Neutrophil (primary cell): ENCODE measurements around the gene ATP8A1.

Source experiments
- H3K27ac ChIP-seq: fragments of 200-600 bp; sonication (generic); 2 replicates; pipeline ENCODE4 v1.5.1; 2016; ENCODE audit warnings: mild to moderate bottlenecking, moderate library complexity
- H3K27me3 ChIP-seq: fragments of 200-600 bp; sonication (generic); 2 replicates; pipeline ENCODE4 v1.6.0; 2016; ENCODE audit warnings: mild to moderate bottlenecking
- H3K36me3 ChIP-seq: fragments of 200-600 bp; sonication (generic); 2 replicates; pipeline ENCODE4 v1.5.1; 2017
- H3K4me1 ChIP-seq, 2 experiments: fragments of 200-600 bp in 1 of 2; sonication (generic) in 1 of 2; 1 replicate in 1 of 2; 2 replicates in 1 of 2; pipeline versions ENCODE4 v1.5.1 to v1.6.1; 2013 to 2016; ENCODE audit warnings: low read depth in 1 of 2, low read length in 1 of 2, mild to moderate bottlenecking in 1 of 2, moderate library complexity in 1 of 2; ENCODE audit not compliant: control insufficient read depth in 1 of 2, insufficient read depth in 1 of 2
- H3K4me3 ChIP-seq, 2 experiments: fragments of 200-600 bp in 1 of 2; sonication (generic) in 1 of 2; 1 replicate in 1 of 2; 2 replicates in 1 of 2; pipeline ENCODE4 v1.5.1; 2013 to 2016; ENCODE audit warnings: low read depth in 1 of 2, low read length in 1 of 2, mild to moderate bottlenecking in 1 of 2, moderate library complexity in 1 of 2
- H3K9me3 ChIP-seq: fragments of 200-600 bp; sonication (generic); 2 replicates; pipeline ENCODE4 v1.5.1; 2016
- TF ChIP-seq, protein P1 (sequence below): fragments of 200-600 bp; sonication (generic); IDR thresholded peaks from 2 replicates; pipeline ENCODE4 v1.5.1; 2016; ENCODE audit warnings: antibody characterized with exemption

ATP8A1 gene

DNA sequence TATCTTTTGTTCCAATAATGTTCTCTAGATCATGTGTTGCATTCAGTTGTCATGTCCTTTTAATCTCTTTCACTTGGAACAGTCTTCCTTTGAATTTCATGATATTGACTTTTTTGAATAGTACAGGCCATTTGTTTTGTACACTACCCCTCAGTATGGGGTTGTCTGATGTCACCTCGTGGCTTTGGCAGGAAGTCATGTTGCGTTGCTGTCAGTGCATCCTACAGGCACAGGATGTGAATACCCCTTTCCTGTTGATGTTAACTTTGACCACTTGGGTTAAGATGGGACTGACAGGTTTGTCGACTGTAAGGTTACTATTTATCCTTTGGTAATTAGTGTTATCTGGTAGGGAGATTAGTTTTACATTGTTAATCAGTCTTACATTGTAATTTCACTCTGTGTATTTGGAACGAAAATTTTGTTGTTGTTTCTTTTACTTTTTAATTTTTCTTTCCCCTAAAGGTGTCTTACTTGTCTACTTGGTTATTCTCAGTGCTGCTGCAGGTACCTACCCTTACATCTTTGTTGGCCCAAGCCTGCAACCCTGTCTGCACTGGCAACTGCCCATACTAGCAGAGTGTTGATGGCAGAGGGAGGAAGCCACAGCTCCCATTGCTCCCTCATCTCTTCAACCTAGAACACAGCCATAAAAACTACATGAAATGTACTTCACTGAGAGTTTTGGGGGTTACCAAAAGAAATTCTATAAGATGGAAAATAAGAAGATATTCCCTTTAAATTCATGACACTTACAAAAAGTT is 14.7 kb upstream of the ATP8A1 start:
- TF ChIP-seq, protein P1, sequence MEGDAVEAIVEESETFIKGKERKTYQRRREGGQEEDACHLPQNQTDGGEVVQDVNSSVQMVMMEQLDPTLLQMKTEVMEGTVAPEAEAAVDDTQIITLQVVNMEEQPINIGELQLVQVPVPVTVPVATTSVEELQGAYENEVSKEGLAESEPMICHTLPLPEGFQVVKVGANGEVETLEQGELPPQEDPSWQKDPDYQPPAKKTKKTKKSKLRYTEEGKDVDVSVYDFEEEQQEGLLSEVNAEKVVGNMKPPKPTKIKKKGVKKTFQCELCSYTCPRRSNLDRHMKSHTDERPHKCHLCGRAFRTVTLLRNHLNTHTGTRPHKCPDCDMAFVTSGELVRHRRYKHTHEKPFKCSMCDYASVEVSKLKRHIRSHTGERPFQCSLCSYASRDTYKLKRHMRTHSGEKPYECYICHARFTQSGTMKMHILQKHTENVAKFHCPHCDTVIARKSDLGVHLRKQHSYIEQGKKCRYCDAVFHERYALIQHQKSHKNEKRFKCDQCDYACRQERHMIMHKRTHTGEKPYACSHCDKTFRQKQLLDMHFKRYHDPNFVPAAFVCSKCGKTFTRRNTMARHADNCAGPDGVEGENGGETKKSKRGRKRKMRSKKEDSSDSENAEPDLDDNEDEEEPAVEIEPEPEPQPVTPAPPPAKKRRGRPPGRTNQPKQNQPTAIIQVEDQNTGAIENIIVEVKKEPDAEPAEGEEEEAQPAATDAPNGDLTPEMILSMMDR, result no peak
- H3K27ac ChIP-seq, result no peak overlapping the region
- H3K4me1 ChIP-seq, result peaks cover 15 to 18% of the 10 kb centered on the region in 2 experiments
- H3K4me3 ChIP-seq, result no peak overlapping the region
- no peaks in the 10 kb centered on the region for H3K36me3 ChIP-seq
- H3K27me3 ChIP-seq, result no peaks in the 10 kb centered on the region
- H3K9me3 ChIP-seq, result no peaks in the 10 kb centered on the region

DNA sequence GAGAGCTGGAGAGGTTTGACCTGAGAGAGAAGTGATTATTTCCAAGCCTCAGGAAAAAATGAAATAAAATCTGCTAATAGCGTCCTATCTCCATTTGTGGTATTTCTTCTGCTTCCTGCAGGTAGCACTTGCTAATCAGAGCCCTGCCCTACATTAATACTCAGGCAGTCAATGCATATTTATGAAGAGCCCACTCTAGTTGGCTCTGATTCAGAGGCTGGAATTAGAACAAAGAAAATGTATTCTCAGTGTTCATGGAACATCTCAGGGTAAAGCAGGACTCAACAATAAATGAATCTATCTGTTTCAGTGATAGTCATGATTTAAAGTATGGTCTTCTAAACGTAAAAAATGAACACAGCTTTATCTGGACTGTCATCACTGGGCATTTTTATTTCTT is 1.4 kb upstream of the ATP8A1 start:
- no peaks in the 10 kb centered on the region for H3K9me3 ChIP-seq
- H3K4me1 ChIP-seq, result peaks cover 29 to 36% of the 10 kb centered on the region in 2 experiments
- TF ChIP-seq, protein P1, result no peak
- no peaks in the 10 kb centered on the region for H3K36me3 ChIP-seq
- peak overlapping the region in 1 of 2 experiments; percentile 81 for H3K4me3 ChIP-seq
- H3K27ac ChIP-seq, result peak overlapping the region; percentile 97
- H3K27me3 ChIP-seq, result no peaks in the 10 kb centered on the region

DNA sequence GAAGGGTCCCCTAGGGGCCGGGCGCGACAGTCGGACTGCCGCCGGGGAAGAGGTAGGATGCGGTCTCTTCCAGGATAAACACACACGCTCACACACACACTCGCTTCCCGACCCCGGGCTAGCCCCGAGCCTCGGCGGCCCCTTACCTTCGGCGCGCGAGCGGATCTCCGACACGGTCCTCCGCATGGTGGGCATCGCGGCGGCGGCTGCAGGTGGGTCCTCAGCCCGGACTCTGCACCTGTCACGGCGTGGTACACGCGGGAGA is 294 bp downstream of the ATP8A1 start:
- peaks cover 29 to 36% of the 10 kb centered on the region in 2 experiments for H3K4me1 ChIP-seq
- peak overlapping the region; percentile 97 for H3K27ac ChIP-seq
- H3K9me3 ChIP-seq, result no peaks in the 10 kb centered on the region
- TF ChIP-seq, protein P1, result no peak
- H3K4me3 ChIP-seq, result peak overlapping the region; percentile 81
- no peaks in the 10 kb centered on the region for H3K27me3 ChIP-seq
- H3K36me3 ChIP-seq, result no peaks in the 10 kb centered on the region

DNA sequence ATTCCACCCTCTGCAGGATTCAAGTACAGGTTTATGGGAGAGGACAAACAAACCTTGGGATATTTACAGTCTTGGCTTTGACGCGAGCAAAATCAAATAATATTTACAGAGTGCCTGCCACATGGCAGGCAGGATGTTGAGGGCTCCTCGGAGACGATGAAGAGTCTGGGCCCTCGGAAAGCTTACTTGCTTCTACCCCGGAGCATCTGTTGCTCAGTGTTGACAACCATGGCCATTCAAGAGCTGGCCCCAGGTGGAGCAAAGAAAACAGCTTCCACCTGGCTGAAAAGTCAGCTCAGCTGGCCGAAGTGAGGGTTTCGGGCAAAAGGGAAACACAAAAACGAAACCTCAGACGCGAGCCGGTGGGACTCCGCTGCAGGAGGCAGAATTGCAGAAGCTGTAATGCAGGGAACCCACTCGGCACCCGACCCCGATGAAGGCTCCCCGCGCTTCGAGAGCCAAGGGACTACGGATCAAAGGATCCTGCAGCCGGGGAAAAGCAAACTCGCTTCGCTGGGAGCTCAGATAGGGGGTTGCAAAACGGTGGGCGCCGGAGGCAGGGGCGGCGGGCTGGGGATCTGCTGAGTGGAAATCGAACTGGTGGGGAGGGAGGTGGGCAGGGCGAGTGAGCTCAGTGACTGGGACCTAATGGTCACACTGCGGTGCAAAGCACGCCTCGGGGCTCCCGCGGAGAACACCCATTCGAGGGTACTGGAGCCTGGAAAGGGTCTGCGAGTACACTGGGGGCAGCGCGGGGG is 805 bp downstream of the ATP8A1 start:
- H3K36me3 ChIP-seq, result no peaks in the 10 kb centered on the region
- no peaks in the 10 kb centered on the region for H3K9me3 ChIP-seq
- TF ChIP-seq, protein P1, result no peak
- H3K27me3 ChIP-seq, result no peaks in the 10 kb centered on the region
- H3K4me3 ChIP-seq, result peak overlapping the region; percentile 81
- peaks cover 29 to 36% of the 10 kb centered on the region in 2 experiments for H3K4me1 ChIP-seq
- peak overlapping the region; percentile 97 for H3K27ac ChIP-seq

DNA sequence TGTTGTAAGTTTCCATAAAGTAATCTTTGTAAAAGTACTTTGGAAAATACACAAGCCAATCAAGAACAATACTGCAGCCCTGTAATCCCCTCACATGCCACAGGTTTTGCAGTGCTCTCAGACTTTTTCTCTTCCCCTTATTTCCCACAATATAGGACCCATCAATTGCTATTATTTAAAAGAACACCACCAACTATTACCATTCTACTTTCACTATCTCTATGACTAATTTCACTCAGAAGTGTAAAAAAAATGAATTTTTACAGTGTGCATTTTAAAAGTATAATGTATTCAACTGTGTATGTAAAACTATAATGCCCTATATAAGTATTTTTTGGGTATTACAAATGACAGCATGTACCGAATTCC is 1.7 kb downstream of the ATP8A1 start:
- no peaks in the 10 kb centered on the region for H3K36me3 ChIP-seq
- H3K4me3 ChIP-seq, result peak overlapping the region; percentile 81
- H3K4me1 ChIP-seq, result peaks cover 29 to 36% of the 10 kb centered on the region in 2 experiments
- no peaks in the 10 kb centered on the region for H3K27me3 ChIP-seq
- no peaks in the 10 kb centered on the region for H3K9me3 ChIP-seq
- peak overlapping the region; percentile 97 for H3K27ac ChIP-seq
- TF ChIP-seq, protein P1, result no peak
